H1 (cell line): ENCODE results near the gene DDX53. TPM values are rescaled to one million over a fixed set of nuclear protein-coding genes. Genes with fewer than 3 reads are reported as not detected.

Source experiments
- CTCF ChIA-PET: fragments of 300-600 bp; sonication (Branson Sonifier 250); formaldehyde crosslinking; loops from one replicate; lab custom pipeline; 2021; ENCODE audit not compliant: partially characterized antibody; lab: Charles Lee
- POLR2A ChIA-PET: fragments of 300-600 bp; sonication (Branson Sonifier 250); formaldehyde crosslinking; loops from one replicate; lab custom pipeline; 2021; ENCODE audit warnings: inconsistent platforms; ENCODE audit not compliant: partially characterized antibody; lab: Charles Lee
- DNase-seq, 2 experiments: peaks; one replicate each; pipeline versions ENCODE4 v3.0.0 to v3.0.0-alpha.2; 2010 to 2022; ENCODE audit warnings: low spot score in 2 of 2, low read depth in 1 of 2, mixed read lengths in 1 of 2
- FAIRE-seq: peaks from 2 replicates; lab custom pipeline; 2011; peaks lifted over from hg19 to GRCh38; lab: Jason Lieb, UNC
- H2AFZ ChIP-seq: 2 replicates; pipeline ENCODE4 v1.8.1; 2012; ENCODE audit warnings: low read length, inconsistent platforms
- H2AK5ac ChIP-seq: 2 replicates; pipeline ENCODE4 v1.6.1; 2013; ENCODE audit warnings: low read depth, low read length
- H2BK120ac ChIP-seq: replicated peaks from 2 replicates; pipeline ENCODE3; 2013; ENCODE audit warnings: low read depth, low read length, inconsistent platforms
- H2BK12ac ChIP-seq: 2 replicates; pipeline ENCODE4 v1.6.1; 2013; ENCODE audit warnings: low read depth, low read length
- H2BK15ac ChIP-seq: 2 replicates; pipeline ENCODE4 v1.6.1; 2013; ENCODE audit warnings: low read length
- H2BK20ac ChIP-seq: 2 replicates; pipeline ENCODE4 v1.6.1; 2013; ENCODE audit warnings: low read length
- H2BK5ac ChIP-seq: 2 replicates; pipeline ENCODE4 v1.6.1; 2013; ENCODE audit warnings: low read depth, low read length
- H3K14ac ChIP-seq: 2 replicates; pipeline ENCODE4 v1.6.1; 2013; ENCODE audit warnings: inconsistent platforms; ENCODE audit not compliant: insufficient read length
- H3K18ac ChIP-seq: 2 replicates; pipeline ENCODE4 v1.6.1; 2013; ENCODE audit warnings: low read length; ENCODE audit errors: extremely low read depth
- H3K23ac ChIP-seq: 2 replicates; pipeline ENCODE4 v1.6.1; 2013; ENCODE audit warnings: inconsistent platforms; ENCODE audit not compliant: insufficient read length
- H3K23me2 ChIP-seq: 2 replicates; pipeline ENCODE4 v1.6.1; 2013; ENCODE audit warnings: low read depth, low read length
- H3K27ac ChIP-seq: 2 replicates; pipeline ENCODE4 v1.6.1; 2011; ENCODE audit warnings: low read depth, low read length, inconsistent platforms
- H3K27me3 ChIP-seq, 4 experiments: replicated peaks in 1 of 4; 1 replicate in 1 of 4; 2 replicates in 3 of 4; pipeline versions ENCODE4 v1.6.1 to v1.8.1; 2011 to 2013; ENCODE audit warnings: low read length in 3 of 4, mild to moderate bottlenecking in 3 of 4, inconsistent platforms in 2 of 4, mixed read lengths in 2 of 4, moderate library complexity in 1 of 4; ENCODE audit not compliant: control insufficient read depth in 3 of 4, insufficient read depth in 3 of 4; ENCODE audit errors: extremely low read depth in 1 of 4
- H3K36me3 ChIP-seq, 4 experiments: 2 replicates each; pipeline versions ENCODE4 v1.6.1 to v1.8.1; 2011 to 2013; ENCODE audit warnings: mild to moderate bottlenecking in 4 of 4, low read length in 3 of 4, moderate library complexity in 2 of 4, control low read depth in 1 of 4, inconsistent platforms in 1 of 4; ENCODE audit not compliant: insufficient read depth in 4 of 4, control insufficient read depth in 2 of 4
- H3K4ac ChIP-seq: replicated peaks from 2 replicates; pipeline ENCODE3; 2013; ENCODE audit warnings: low read length, low read depth, mixed read lengths, inconsistent platforms; ENCODE audit not compliant: insufficient read length
- H3K4me1 ChIP-seq, 4 experiments: replicated peaks in 1 of 4; 1 replicate in 1 of 4; 2 replicates in 3 of 4; pipeline versions ENCODE4 v1.6.1 to v1.8.1; 2011 to 2013; ENCODE audit warnings: low read length in 3 of 4, inconsistent platforms in 2 of 4, mixed read lengths in 1 of 4; ENCODE audit not compliant: insufficient read depth in 4 of 4, control insufficient read depth in 3 of 4
- H3K4me2 ChIP-seq, 2 experiments: 2 replicates each; pipeline versions ENCODE4 v1.6.1 to v1.8.1; 2011 to 2013; ENCODE audit warnings: low read depth in 2 of 2, low read length in 2 of 2, control low read depth in 1 of 2, inconsistent platforms in 1 of 2, mild to moderate bottlenecking in 1 of 2; ENCODE audit not compliant: insufficient read depth in 1 of 2
- H3K4me3 ChIP-seq, 4 experiments: fragments of 200-600, 300-600 bp in 1 of 4; sonication (generic), shearing (Covaris generic), sonication (Bioruptor Twin) in 1 of 4; 2 replicates each; pipeline versions ENCODE4 v1.5.1 to v1.8.1; 2011 to 2016; ENCODE audit warnings: low read length in 4 of 4, low read depth in 3 of 4, control low read depth in 2 of 4, inconsistent platforms in 2 of 4, mild to moderate bottlenecking in 2 of 4, mixed read lengths in 1 of 4, moderate library complexity in 1 of 4; ENCODE audit not compliant: insufficient read depth in 2 of 4; ENCODE audit errors: extremely low read depth in 1 of 4
- H3K56ac ChIP-seq: replicated peaks from 2 replicates; pipeline ENCODE3; 2013; ENCODE audit warnings: low read depth, mild to moderate bottlenecking, mixed read lengths, low read length, inconsistent platforms; ENCODE audit not compliant: insufficient read length
- H3K79me1 ChIP-seq: 2 replicates; pipeline ENCODE4 v1.6.1; 2013; ENCODE audit warnings: low read depth, low read length, control low read depth
- H3K79me2 ChIP-seq, 2 experiments: 2 replicates each; pipeline versions ENCODE4 v1.6.1 to v1.8.1; 2012 to 2013; ENCODE audit warnings: low read length in 2 of 2, mild to moderate bottlenecking in 2 of 2, inconsistent platforms in 1 of 2; ENCODE audit not compliant: insufficient read depth in 2 of 2, control insufficient read depth in 1 of 2
- H3K9ac ChIP-seq, 4 experiments: replicated peaks in 1 of 4; 1 replicate in 1 of 4; 2 replicates in 3 of 4; pipeline versions ENCODE4 v1.6.1 to v1.8.1; 2011 to 2013; ENCODE audit warnings: low read depth in 3 of 4, low read length in 3 of 4, control low read depth in 2 of 4, mild to moderate bottlenecking in 2 of 4, moderate library complexity in 2 of 4, inconsistent platforms in 1 of 4; ENCODE audit errors: extremely low read depth in 1 of 4
- H3K9me3 ChIP-seq, 2 experiments: 2 replicates each; pipeline versions ENCODE4 v1.6.1 to v1.8.1; 2012 to 2013; ENCODE audit warnings: mild to moderate bottlenecking in 2 of 2, moderate library complexity in 2 of 2, control low read depth in 1 of 2, inconsistent platforms in 1 of 2, low read depth in 1 of 2, low read length in 1 of 2, mixed read lengths in 1 of 2; ENCODE audit not compliant: insufficient read depth in 2 of 2
- H4K20me1 ChIP-seq, 2 experiments: replicated peaks in 1 of 2; 2 replicates each; pipeline versions ENCODE3 to v1.8.1; 2011 to 2013; ENCODE audit warnings: inconsistent platforms in 2 of 2, low read length in 2 of 2, mild to moderate bottlenecking in 1 of 2; ENCODE audit not compliant: insufficient read depth in 2 of 2, control insufficient read depth in 1 of 2
- H4K5ac ChIP-seq: 2 replicates; pipeline ENCODE4 v1.6.1; 2013; ENCODE audit warnings: low read length, low read depth, mixed read lengths, inconsistent platforms; ENCODE audit not compliant: insufficient read length
- H4K8ac ChIP-seq: 2 replicates; pipeline ENCODE4 v1.8.0; 2013; ENCODE audit warnings: mild to moderate bottlenecking, moderate library complexity, low read length, inconsistent platforms; ENCODE audit not compliant: insufficient read depth; ENCODE audit errors: extremely low read depth
- H4K91ac ChIP-seq: replicated peaks from 2 replicates; pipeline ENCODE3; 2013; ENCODE audit warnings: low read length, mixed read lengths, inconsistent platforms; ENCODE audit not compliant: insufficient read length
- ATF3 ChIP-seq: IDR thresholded peaks from 2 replicates; pipeline ENCODE4 v1.6.1; 2011; ENCODE audit warnings: low read depth, mild to moderate bottlenecking, low read length; ENCODE audit not compliant: insufficient read depth
- BACH1 ChIP-seq: IDR thresholded peaks from 2 replicates; pipeline ENCODE4 v1.6.1; 2012; ENCODE audit warnings: low read length, improper control_type of control experiment
- CBX5 ChIP-seq: fragments of 300-800, 300-1000 bp; sonication (generic); IDR thresholded peaks from 2 replicates; pipeline ENCODE4 v1.7.1; 2016; ENCODE audit warnings: antibody characterized with exemption, low read length, low read depth
- CHD1 ChIP-seq: IDR thresholded peaks from 2 replicates; pipeline ENCODE4 v1.6.1; 2012; ENCODE audit warnings: low read depth, low read length, improper control_type of control experiment
- MAX ChIP-seq: IDR thresholded peaks from 2 replicates; pipeline ENCODE4 v1.6.1; 2012; ENCODE audit warnings: inconsistent platforms
- POU5F1 ChIP-seq: IDR thresholded peaks from 2 replicates; pipeline ENCODE4 v1.6.1; 2011; ENCODE audit warnings: low read depth, mild to moderate bottlenecking, low read length, moderate library complexity
- RAD21 ChIP-seq, 2 experiments: IDR thresholded peaks in 1 of 2; conservative IDR thresholded peaks in 1 of 2; 2 replicates each; pipeline ENCODE4 v1.6.1; 2011; ENCODE audit warnings: low read depth in 2 of 2, low read length in 2 of 2, improper control_type of control experiment in 1 of 2, inconsistent platforms in 1 of 2, mild to moderate bottlenecking in 1 of 2, moderate library complexity in 1 of 2
- TAF1 ChIP-seq: IDR thresholded peaks from 2 replicates; pipeline ENCODE4 v1.6.1; 2011; ENCODE audit warnings: mild to moderate bottlenecking, low read depth, low read length
- TEAD4 ChIP-seq: IDR thresholded peaks from 2 replicates; pipeline ENCODE4 v1.6.1; 2012; ENCODE audit warnings: low read depth, low read length, inconsistent platforms, mixed read lengths
- USF2 ChIP-seq: IDR thresholded peaks from 2 replicates; pipeline ENCODE4 v1.6.1; 2011; ENCODE audit warnings: low read length, improper control_type of control experiment
- WGBS, 2 experiments: shearing (Covaris generic) in 1 of 2; methylation state at CpG; one replicate each; pipeline versions ENCODE4 v1.1.6 to v1.1.7; 2013 to 2015; ENCODE audit warnings: low lambda C conversion rate in 2 of 2, mixed read lengths in 2 of 2, inconsistent platforms in 1 of 2, low coverage in 1 of 2, missing lambda C conversion rate in 1 of 2; ENCODE audit not compliant: insufficient replicate concordance in 2 of 2, insufficient coverage in 1 of 2, insufficient read length in 1 of 2; ENCODE audit errors: extremely low coverage in 1 of 2, missing lambda C conversion rate in 1 of 2; 5-methylcytosine and 5-hydroxymethylcytosine counted together
- polyA plus RNA-seq, 7 experiments: library from polyadenylated mRNA; depleted of rRNA in 3 of 7; stranded (reverse) in 5 of 7; unstranded in 2 of 7; fragments of >200 nt in 5 of 7; fragments of 200-250 nt in 2 of 7; gene quantifications; 1 replicate in 5 of 7; 2 replicates in 1 of 7; 4 replicates in 1 of 7; pipeline versions ENCODE4 v1.2.1 to v1.2.3, GENCODE V29; 2011 to 2013; ENCODE audit warnings: missing spikeins in 2 of 7, mixed read lengths in 2 of 7
- total RNA-seq: library from RNA; stranded (reverse); fragmentation: NEBNext Ultra II Directional; extraction: Animal tissue kit (Norgen Biotek cat#: 25700); gene quantifications from 2 replicates; pipeline ENCODE4 v1.2.1, GENCODE V29; 2021

Gene DDX53
- total and polyA plus RNA-seq, 2 of the 8 experiments (the other 6 are each of a cell fraction or from before 2014, with no cell fraction given) = not detected

- Histone ChIP-seq H3K27ac (no peak overlapping the region), H3K4me3 (no peak overlapping the region), H2BK20ac (no peak overlapping the region), H3K27me3 (no peaks in the 10 kb centered on the region), H4K8ac (no peak overlapping the region), H3K18ac (no peak overlapping the region), H3K36me3 (no peaks in the 10 kb centered on the region), H4K5ac (no peak overlapping the region), H3K4me1 (no peaks in the 10 kb centered on the region), H3K23me2 (no peaks in the 10 kb centered on the region), H3K4me2 (no peak overlapping the region), H3K9ac (no peak overlapping the region), H3K23ac (no peak overlapping the region), H2BK15ac (no peak overlapping the region), H3K56ac (no peak overlapping the region), H4K91ac (no peak overlapping the region), H3K14ac (no peak overlapping the region), H3K79me2 (no peaks in the 10 kb centered on the region), H3K4ac (no peak overlapping the region), H2AK5ac (no peak overlapping the region), H2BK120ac (no peak overlapping the region), H2BK5ac (no peak overlapping the region), H2AFZ (no peak overlapping the region), H3K9me3 (no peaks in the 10 kb centered on the region), H4K20me1 (no peaks in the 10 kb centered on the region), H3K79me1 (no peaks in the 10 kb centered on the region), H2BK12ac (no peak overlapping the region)
- FAIRE-seq (no peak), DNase-seq (no peak)
- TF ChIP-seq CBX5 (no peak), TAF1 (no peak), BACH1 (no peak), USF2 (no peak), TEAD4 (no peak), POU5F1 (no peak), RAD21 (IDR thresholded peaks at IDR 0.05 in 1 of 2, conservative IDR thresholded peaks at IDR 0.05 in 1 of 2; ENCODE audit: low read depth in 2 of 2, low read length in 2 of 2) (no peak), CHD1 (no peak), ATF3 (no peak), MAX (no peak)
- WGBS, 2 experiments = 92% methylated on average over 2 of the region's 2 CpGs; no CpG with 5 or more reads in 1 of the 2 experiments
- POLR2A ChIA-PET = no interaction called here
- CTCF ChIA-PET = interaction anchor here (1.3 kb wide), 1 partner anchor 36 kb away, joined by 3 read pairs; no protein-coding TSS in a partner anchor
Measured at GRCh38 chrX:23012162-23012561, 12.4 kb downstream of the DDX53 start.
